Glutamatergic neuron (in vitro differentiated cells): ENCODE data around the gene PABPN1L. TPM values are rescaled to one million over a fixed set of nuclear protein-coding genes. Genes with fewer than 3 reads are reported as not detected.

Experiments used
- DNase-seq: peaks from one replicate; pipeline ENCODE4 v3.0.0; 2022
- H3K27ac Mint-ChIP-seq: one replicate; pipeline ENCODE4 v1.8.0; 2020; ENCODE audit warnings: mild to moderate bottlenecking, mixed read lengths, inconsistent platforms; ENCODE audit not compliant: unreplicated experiment
- H3K27me3 Mint-ChIP-seq: one replicate; pipeline ENCODE4 v1.8.0; 2020; ENCODE audit warnings: mild to moderate bottlenecking, moderate library complexity, mixed read lengths, inconsistent platforms; ENCODE audit not compliant: unreplicated experiment
- H3K36me3 Mint-ChIP-seq: one replicate; pipeline ENCODE4 v1.8.0; 2020; ENCODE audit warnings: mild to moderate bottlenecking, mixed read lengths, inconsistent platforms; ENCODE audit not compliant: unreplicated experiment
- H3K4me1 Mint-ChIP-seq: one replicate; pipeline ENCODE4 v1.8.0; 2020; ENCODE audit warnings: mild to moderate bottlenecking, low read depth, mixed read lengths, inconsistent platforms; ENCODE audit not compliant: unreplicated experiment
- H3K4me3 Mint-ChIP-seq: one replicate; pipeline ENCODE4 v1.8.0; 2020; ENCODE audit warnings: mild to moderate bottlenecking, mixed read lengths, inconsistent platforms; ENCODE audit not compliant: unreplicated experiment
- H3K9me3 Mint-ChIP-seq: one replicate; pipeline ENCODE4 v1.8.0; 2020; ENCODE audit warnings: mild to moderate bottlenecking, moderate library complexity, mixed read lengths, inconsistent platforms; ENCODE audit not compliant: unreplicated experiment
- CTCF ChIP-seq: fragments of 200-600 bp; sonication (generic); IDR thresholded peaks from one replicate; pipeline ENCODE4 v1.5.0; 2021; ENCODE audit not compliant: partially characterized antibody, unreplicated experiment
- total RNA-seq: library from RNA; stranded (reverse); fragmentation: NEBNext Ultra II Directional; extraction: Animal tissue kit (Norgen Biotek cat#: 25700); gene quantifications from one replicate; pipeline ENCODE4 v1.2.1, GENCODE V29; 2021; ENCODE audit not compliant: unreplicated experiment

PABPN1L gene
- total RNA-seq, 1 donor from 2014 or later: 3.9 TPM

GRCh38 chr16:88867581-88868246, 1.3 kb upstream of the PABPN1L start:
- Mint-ChIP-seq H3K9me3 (peaks cover 15% of the 10 kb centered on the region), H3K36me3 (no peaks in the 10 kb centered on the region), H3K4me3 (no peak overlapping the region), H3K4me1 (peaks cover 28% of the 10 kb centered on the region), H3K27ac (no peak overlapping the region), H3K27me3 (peaks cover 24% of the 10 kb centered on the region)
- no peak for DNase-seq
- TF ChIP-seq CTCF: no peak

GRCh38 chr16:88865742-88866141, 718 bp downstream of the PABPN1L start:
- H3K36me3 Mint-ChIP-seq: no peaks in the 10 kb centered on the region
- no peak overlapping the region for H3K4me3 Mint-ChIP-seq
- peaks cover 18% of the 10 kb centered on the region for H3K27me3 Mint-ChIP-seq
- DNase-seq: no peak
- TF ChIP-seq CTCF: no peak
- H3K27ac Mint-ChIP-seq: no peak overlapping the region
- H3K9me3 Mint-ChIP-seq: peaks cover 11% of the 10 kb centered on the region
- H3K4me1 Mint-ChIP-seq: peaks cover 21% of the 10 kb centered on the region

GRCh38 chr16:88865310-88865709, 1.1 kb downstream of the PABPN1L start:
- no peak overlapping the region for H3K27ac Mint-ChIP-seq
- H3K4me1 Mint-ChIP-seq: peaks cover 18% of the 10 kb centered on the region
- no peak overlapping the region for H3K4me3 Mint-ChIP-seq
- no peaks in the 10 kb centered on the region for H3K36me3 Mint-ChIP-seq
- DNase-seq: no peak
- peaks cover 14% of the 10 kb centered on the region for H3K27me3 Mint-ChIP-seq
- peaks cover 8% of the 10 kb centered on the region for H3K9me3 Mint-ChIP-seq
- no peak for TF ChIP-seq CTCF

- DNase-seq: no peak
- Mint-ChIP-seq H3K4me3 (no peak overlapping the region), H3K36me3 (no peaks in the 10 kb centered on the region), H3K27me3 (peaks cover 14% of the 10 kb centered on the region), H3K9me3 (peaks cover 6% of the 10 kb centered on the region), H3K27ac (no peak overlapping the region), H3K4me1 (peaks cover 14% of the 10 kb centered on the region)
- TF ChIP-seq CTCF: no peak
Measured at GRCh38 chr16:88864521-88864920, 1.9 kb downstream of the PABPN1L start.

- no peak for DNase-seq
- no peak overlapping the region for H3K27ac Mint-ChIP-seq
- peaks cover 6% of the 10 kb centered on the region for H3K9me3 Mint-ChIP-seq
- H3K27me3 Mint-ChIP-seq: peaks cover 14% of the 10 kb centered on the region
- no peak overlapping the region for H3K4me3 Mint-ChIP-seq
- H3K4me1 Mint-ChIP-seq: peaks cover 10% of the 10 kb centered on the region
- no peaks in the 10 kb centered on the region for H3K36me3 Mint-ChIP-seq
- TF ChIP-seq CTCF: no peak
Measured at GRCh38 chr16:88864099-88864498, 2.4 kb downstream of the PABPN1L start.
